ENCODE data around the gene RILPL2. TPM values are rescaled to one million over a fixed set of nuclear protein-coding genes. Genes with fewer than 3 reads are reported as not detected.

Gene RILPL2
- total and polyA plus RNA-seq, 9 of the 15 experiments (the other 6 are each of a cell fraction or from before 2014, with no cell fraction given), result 0.61 to 5.8 (median 4.3) TPM

DNA sequence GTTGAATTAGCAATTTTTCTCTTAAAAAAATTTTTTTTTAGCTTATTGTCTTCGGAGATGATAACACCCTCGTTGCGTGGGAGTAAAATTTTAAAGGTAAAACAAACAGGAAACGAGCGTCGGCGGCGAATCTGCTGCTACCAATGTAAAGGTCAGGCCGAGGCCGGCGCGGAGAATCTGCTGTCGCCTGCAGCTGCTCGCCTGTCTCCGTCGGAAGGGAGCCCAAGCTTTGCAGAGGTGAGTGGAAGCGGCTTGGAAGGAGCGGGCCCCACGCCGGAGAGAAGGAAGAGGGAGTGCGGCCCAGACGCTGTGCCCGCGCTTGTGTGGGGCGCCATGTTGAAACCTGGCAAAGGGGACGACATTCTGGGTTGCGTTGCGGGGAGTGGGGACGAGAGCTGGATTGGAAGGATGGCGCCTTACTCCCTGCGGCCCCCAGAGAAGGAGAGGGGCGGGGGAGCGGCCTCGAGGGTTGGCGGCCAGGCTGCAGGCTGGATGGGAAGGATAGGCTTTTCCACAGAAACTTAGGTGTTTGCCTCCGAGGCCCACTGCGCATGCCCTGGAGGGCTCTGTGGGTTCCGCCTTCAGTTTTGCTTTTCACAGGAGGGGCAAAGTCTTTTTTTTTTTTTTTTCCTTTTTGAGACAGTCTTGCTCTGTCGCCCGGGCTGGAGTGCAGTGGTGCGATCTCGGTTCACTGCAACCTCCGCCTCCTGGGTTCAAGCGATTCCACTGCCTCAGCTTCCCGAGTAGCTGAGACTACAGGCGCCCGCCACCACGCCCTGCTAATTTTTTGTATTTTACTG is 21.7 kb upstream of the RILPL2 start, which contains the start of gene SNRNP35 (continued):
- peak; percentile 73 for TF ChIP-seq KDM5B (IDR thresholded peaks at IDR 0.05; ENCODE audit: insufficient replicate concordance, low read depth, low read length)
- peak; percentile 65; the same call in 1 of the 2 replicates for TF ChIP-seq LARP7 (IDR thresholded peaks at IDR 0.05)
- peak; percentile 87 for TF ChIP-seq SMAD4 (CRISPR knock-in tag; conservative IDR thresholded peaks at IDR 0.05)
- peak; percentile 62 for TF ChIP-seq SP1 (CRISPR knock-in tag; IDR thresholded peaks at IDR 0.05)
- TF ChIP-seq JUN (IDR thresholded peaks at IDR 0.05; ENCODE audit: borderline replicate concordance, low read depth, low read length), result peak; percentile 31; the same call in 1 of the 2 replicates
- peak; percentile 70; the same call in 1 of the 2 replicates for TF ChIP-seq JUN (CRISPR knock-in tag; IDR thresholded peaks at IDR 0.05; ENCODE audit: borderline replicate concordance)
- TF ChIP-seq ZNF445 (CRISPR knock-in tag; IDR thresholded peaks at IDR 0.05; ENCODE audit: low read depth), result no peak
- TF ChIP-seq PTBP1 (IDR thresholded peaks at IDR 0.05; ENCODE audit: low read depth, low read length), result no peak
- no peak for TF ChIP-seq ZFP1 (CRISPR knock-in tag; IDR thresholded peaks at IDR 0.05)
- TF ChIP-seq NFE2L1 (tag; IDR thresholded peaks at IDR 0.05; ENCODE audit: borderline replicate concordance, low read depth), result no peak
- peak; percentile 64 for TF ChIP-seq SMAD1 (IDR thresholded peaks at IDR 0.05; ENCODE audit: low read depth, low read length, partially characterized antibody)
- peak; percentile 18 for TF ChIP-seq HNRNPLL (IDR thresholded peaks at IDR 0.05; ENCODE audit: low read depth, low read length, poor library complexity, severe bottlenecking)
- TF ChIP-seq ZNF354B (CRISPR knock-in tag; IDR thresholded peaks at IDR 0.05), result no peak
- peak in 1 of 2 experiments; percentile 34; a peak in 1 of 4 replicates for TF ChIP-seq CSDE1 (IDR thresholded peaks at IDR 0.05)
- TF ChIP-seq CBX2 (IDR thresholded peaks at IDR 0.05; ENCODE audit: insufficient read depth, low read length, poor library complexity, severe bottlenecking), result no peak
- TF ChIP-seq, protein P1, sequence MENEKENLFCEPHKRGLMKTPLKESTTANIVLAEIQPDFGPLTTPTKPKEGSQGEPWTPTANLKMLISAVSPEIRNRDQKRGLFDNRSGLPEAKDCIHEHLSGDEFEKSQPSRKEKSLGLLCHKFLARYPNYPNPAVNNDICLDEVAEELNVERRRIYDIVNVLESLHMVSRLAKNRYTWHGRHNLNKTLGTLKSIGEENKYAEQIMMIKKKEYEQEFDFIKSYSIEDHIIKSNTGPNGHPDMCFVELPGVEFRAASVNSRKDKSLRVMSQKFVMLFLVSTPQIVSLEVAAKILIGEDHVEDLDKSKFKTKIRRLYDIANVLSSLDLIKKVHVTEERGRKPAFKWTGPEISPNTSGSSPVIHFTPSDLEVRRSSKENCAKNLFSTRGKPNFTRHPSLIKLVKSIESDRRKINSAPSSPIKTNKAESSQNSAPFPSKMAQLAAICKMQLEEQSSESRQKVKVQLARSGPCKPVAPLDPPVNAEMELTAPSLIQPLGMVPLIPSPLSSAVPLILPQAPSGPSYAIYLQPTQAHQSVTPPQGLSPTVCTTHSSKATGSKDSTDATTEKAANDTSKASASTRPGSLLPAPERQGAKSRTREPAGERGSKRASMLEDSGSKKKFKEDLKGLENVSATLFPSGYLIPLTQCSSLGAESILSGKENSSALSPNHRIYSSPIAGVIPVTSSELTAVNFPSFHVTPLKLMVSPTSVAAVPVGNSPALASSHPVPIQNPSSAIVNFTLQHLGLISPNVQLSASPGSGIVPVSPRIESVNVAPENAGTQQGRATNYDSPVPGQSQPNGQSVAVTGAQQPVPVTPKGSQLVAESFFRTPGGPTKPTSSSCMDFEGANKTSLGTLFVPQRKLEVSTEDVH (IDR thresholded peaks at IDR 0.05; ENCODE audit: low read depth, partially characterized antibody), result peak; percentile 46
- peak in 1 of 2 experiments; percentile 29; a peak in 1 of 4 replicates for TF ChIP-seq RCOR1 (IDR thresholded peaks at IDR 0.05; ENCODE audit: borderline replicate concordance in 1 of 2, low read depth in 2 of 2, low read length in 2 of 2)
- TF ChIP-seq SIN3B (IDR thresholded peaks at IDR 0.05; ENCODE audit: low read depth), result peak; percentile 82
- TF ChIP-seq ZNF592 (IDR thresholded peaks at IDR 0.05), result peak; percentile 51; the same call in 1 of the 2 replicates
- peak; percentile 91 for TF ChIP-seq FIP1L1 (IDR thresholded peaks at IDR 0.05; ENCODE audit: low read depth, low read length, poor library complexity, severe bottlenecking)
- TF ChIP-seq ZNF143 (CRISPR knock-in tag; IDR thresholded peaks at IDR 0.05), result peak; percentile 57; the same call in 1 of the 2 replicates

Measured in K562 (cell line).